SJCRH30 (cell line): ENCODE data around the gene ZMYND8. TPM values are rescaled to one million over a fixed set of nuclear protein-coding genes. Genes with fewer than 3 reads are reported as not detected.
"Not testable (repeated sequence)": the region's sequence is repeated elsewhere in the genome, so short reads cannot be mapped to it uniquely, and the experiment has no call there.

Experiments
- DNase-seq, 2 experiments: peaks; one replicate each; pipeline ENCODE4 v3.0.0-alpha.2; 2015 to 2020
- H3K27ac ChIP-seq: fragments of 250-450 bp; sonication (Bioruptor Pico); 2 replicates; pipeline ENCODE4 v1.5.1; 2020; ENCODE audit warnings: mild to moderate bottlenecking, moderate library complexity
- H3K27me3 ChIP-seq: fragments of 250-450 bp; sonication (Bioruptor Pico); 2 replicates; pipeline ENCODE4 v1.5.1; 2020; ENCODE audit warnings: mild to moderate bottlenecking, moderate library complexity
- H3K36me3 ChIP-seq: fragments of 250-450 bp; sonication (Bioruptor Pico); 2 replicates; pipeline ENCODE4 v1.5.1; 2020; ENCODE audit warnings: mild to moderate bottlenecking, moderate library complexity
- H3K4me1 ChIP-seq: fragments of 250-450 bp; sonication (Bioruptor Pico); 2 replicates; pipeline ENCODE4 v1.5.1; 2020; ENCODE audit warnings: mild to moderate bottlenecking, moderate library complexity
- H3K4me3 ChIP-seq: fragments of 250-450 bp; sonication (Bioruptor Pico); 2 replicates; pipeline ENCODE4 v1.5.1; 2020; ENCODE audit warnings: mild to moderate bottlenecking, moderate library complexity
- H3K9me3 ChIP-seq: fragments of 250-450 bp; sonication (Bioruptor Pico); replicated peaks from 2 replicates; pipeline ENCODE4 v1.5.1; 2020; ENCODE audit warnings: mild to moderate bottlenecking, moderate library complexity
- total RNA-seq: library from RNA; depleted of rRNA; stranded (reverse); fragments of >200 nt; shearing (Covaris generic); gene quantifications from 2 replicates; pipeline ENCODE4 v1.2.3, GENCODE V29; 2014

ZMYND8 gene
- total RNA-seq, 1 experiment from 2014 or later: 45.8 TPM

- peak overlapping the region; percentile 40 for H3K27ac ChIP-seq
Measured at GRCh38 chr20:47273591-47274235, 82.8 kb downstream of the ZMYND8 start.

GRCh38 chr20:47272893-47273590, 83.5 kb downstream of the ZMYND8 start:
- no peak overlapping the region for H3K27ac ChIP-seq
- peaks cover 34% of the 10 kb centered on the region for H3K4me1 ChIP-seq
- H3K36me3 ChIP-seq: peaks cover 53% of the 10 kb centered on the region
- no peak overlapping the region for H3K4me3 ChIP-seq
- no peaks in the 10 kb centered on the region for H3K9me3 ChIP-seq
- no peaks in the 10 kb centered on the region for H3K27me3 ChIP-seq
- peak; percentile 61 to 90 for DNase-seq

More at GRCh38 chr20:47273591-47274235, 82.8 kb downstream of the ZMYND8 start:
- Histone ChIP-seq H3K4me1 (peaks cover 34% of the 10 kb centered on the region), H3K4me3 (no peak overlapping the region), H3K27me3 (no peaks in the 10 kb centered on the region), H3K9me3 (no peaks in the 10 kb centered on the region), H3K36me3 (peaks cover 55% of the 10 kb centered on the region)
- no peak for DNase-seq

- Histone ChIP-seq H3K27ac (no peak overlapping the region), H3K9me3 (no peaks in the 10 kb centered on the region), H3K27me3 (no peaks in the 10 kb centered on the region), H3K36me3 (peaks cover 50% of the 10 kb centered on the region), H3K4me1 (peaks cover 17% of the 10 kb centered on the region), H3K4me3 (no peak overlapping the region)
- DNase-seq: no peak
Measured at GRCh38 chr20:47271046-47271615, 85.4 kb downstream of the ZMYND8 start.

DNA sequence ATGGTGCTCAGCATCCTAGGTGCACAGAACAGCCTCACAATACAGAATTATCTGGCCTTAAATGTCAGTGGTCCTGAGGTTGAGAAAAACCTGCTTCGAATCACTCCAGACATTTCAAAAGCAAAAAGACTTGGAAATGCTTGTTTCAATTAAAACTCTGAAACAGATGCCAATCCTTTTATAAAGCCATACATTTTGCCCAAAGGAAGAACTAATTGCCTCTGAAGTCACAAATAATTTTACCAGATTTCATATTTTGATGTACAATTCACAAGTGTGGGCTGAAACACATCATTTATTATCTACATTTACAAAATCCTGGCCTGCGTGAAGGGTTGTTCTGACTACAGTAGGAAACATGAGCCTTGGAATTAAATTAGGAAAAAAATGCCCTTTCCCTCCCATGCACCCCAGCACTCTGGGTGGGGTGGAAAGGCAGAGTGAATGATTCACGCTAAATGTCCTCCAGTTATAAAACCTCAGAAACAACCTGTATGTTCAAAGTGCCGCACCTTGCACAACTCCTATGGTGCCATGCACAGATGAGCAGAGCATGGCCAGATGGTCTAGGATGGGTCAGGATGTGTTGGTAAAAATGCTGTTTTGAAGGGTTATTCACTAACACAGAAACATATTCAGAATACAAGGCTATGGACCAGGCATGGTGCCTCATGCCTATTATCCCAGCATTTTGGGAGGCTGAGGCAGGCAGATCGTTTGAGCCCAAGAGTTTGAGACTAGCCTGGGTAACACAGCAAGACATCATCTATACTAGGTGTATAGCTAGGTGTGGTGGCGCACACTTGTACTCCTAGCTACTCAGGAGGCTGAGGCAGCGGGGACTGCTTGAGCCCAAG, 87.0 kb downstream of the ZMYND8 start:
- H3K27ac ChIP-seq: no peak overlapping the region
- H3K27me3 ChIP-seq: no peaks in the 10 kb centered on the region

GRCh38 chr20:47267621-47268020, 88.9 kb downstream of the ZMYND8 start:
- Histone ChIP-seq H3K4me1 (peaks cover 3% of the 10 kb centered on the region), H3K27me3 (no peaks in the 10 kb centered on the region), H3K9me3 (no peaks in the 10 kb centered on the region), H3K4me3 (no peak overlapping the region), H3K36me3 (peaks cover 50% of the 10 kb centered on the region), H3K27ac (no peak overlapping the region)
- no peak for DNase-seq

More for the DNA sequence above, 87.0 kb downstream of the ZMYND8 start:
- Histone ChIP-seq H3K9me3 (no peaks in the 10 kb centered on the region), H3K4me1 (peaks cover 11% of the 10 kb centered on the region), H3K4me3 (no peak overlapping the region), H3K36me3 (peaks cover 52% of the 10 kb centered on the region)
- no peak for DNase-seq

- H3K4me1 ChIP-seq: peaks cover 3% of the 10 kb centered on the region
- H3K4me3 ChIP-seq: no peak overlapping the region
- H3K36me3 ChIP-seq: peaks cover 51% of the 10 kb centered on the region
- no peaks in the 10 kb centered on the region for H3K27me3 ChIP-seq
- DNase-seq: no peak
- H3K9me3 ChIP-seq: no peaks in the 10 kb centered on the region
- H3K27ac ChIP-seq: no peak overlapping the region
Measured at GRCh38 chr20:47266847-47267515, 89.5 kb downstream of the ZMYND8 start.

- Histone ChIP-seq H3K27me3 (no peaks in the 10 kb centered on the region), H3K9me3 (no peaks in the 10 kb centered on the region), H3K27ac (no peak overlapping the region), H3K4me1 (peaks cover 3% of the 10 kb centered on the region), H3K4me3 (no peak overlapping the region), H3K36me3 (peaks cover 53% of the 10 kb centered on the region)
- no peak for DNase-seq
Measured at GRCh38 chr20:47265984-47266383, 90.5 kb downstream of the ZMYND8 start.

- no peak overlapping the region for H3K27ac ChIP-seq
- no peaks in the 10 kb centered on the region for H3K27me3 ChIP-seq
- peaks cover 3% of the 10 kb centered on the region for H3K4me1 ChIP-seq
- H3K36me3 ChIP-seq: peaks cover 60% of the 10 kb centered on the region
- H3K4me3 ChIP-seq: no peak overlapping the region
- no peaks in the 10 kb centered on the region for H3K9me3 ChIP-seq
- no peak for DNase-seq
Measured at GRCh38 chr20:47265214-47265613, 91.3 kb downstream of the ZMYND8 start.

DNA sequence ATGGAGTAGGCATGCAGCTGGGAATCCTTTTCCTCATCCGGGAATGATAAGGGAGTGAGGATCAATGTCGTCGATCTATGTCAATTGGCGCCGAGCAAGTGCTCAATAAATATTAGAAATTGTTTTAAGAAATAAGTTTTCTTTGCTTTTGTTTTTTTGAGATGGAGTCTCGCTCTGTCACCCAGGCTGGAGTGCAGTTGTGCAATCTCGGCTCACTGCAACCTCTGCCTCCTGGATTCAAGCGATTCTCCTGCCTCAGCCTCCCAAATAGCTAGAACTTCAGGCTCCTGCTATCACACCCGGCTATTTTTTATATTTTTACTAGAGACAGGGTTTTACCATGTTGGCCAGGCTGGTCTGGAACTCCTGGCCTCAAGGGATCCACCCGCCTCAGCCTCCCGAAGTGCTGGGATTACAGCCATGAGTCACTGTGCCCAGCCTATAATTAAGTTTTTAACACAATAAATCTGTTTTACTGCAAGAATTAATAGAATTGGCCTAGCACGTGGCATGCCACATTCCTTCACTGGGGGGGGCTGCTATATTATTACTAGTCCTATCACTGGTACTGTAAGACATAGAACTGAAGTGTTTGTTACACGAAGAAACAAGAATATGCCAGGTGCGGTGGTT, 92.2 kb downstream of the ZMYND8 start:
- H3K36me3 ChIP-seq: peaks cover 59% of the 10 kb centered on the region
- DNase-seq, H3K27me3 ChIP-seq: not testable (repeated sequence)

GRCh38 chr20:47263465-47264084, 92.9 kb downstream of the ZMYND8 start:
- Histone ChIP-seq H3K36me3 (peaks cover 52% of the 10 kb centered on the region), H3K27me3 (no peaks in the 10 kb centered on the region), H3K4me1 (peaks cover 3% of the 10 kb centered on the region), H3K27ac (no peak overlapping the region), H3K4me3 (no peak overlapping the region), H3K9me3 (no peaks in the 10 kb centered on the region)
- peak in 1 of 2 experiments; percentile 38 for DNase-seq

More for the DNA sequence above, 92.2 kb downstream of the ZMYND8 start:
- not testable (repeated sequence) for H3K4me1 ChIP-seq, H3K9me3 ChIP-seq, H3K4me3 ChIP-seq, H3K27ac ChIP-seq

- Histone ChIP-seq H3K4me3 (no peak overlapping the region), H3K27ac (peak overlapping the region; percentile 3; the same call in 1 of the 2 replicates), H3K4me1 (peaks cover 3% of the 10 kb centered on the region), H3K27me3 (no peaks in the 10 kb centered on the region), H3K36me3 (peaks cover 50% of the 10 kb centered on the region), H3K9me3 (no peaks in the 10 kb centered on the region)
- DNase-seq: peak in 1 of 2 experiments; percentile 27
Measured at GRCh38 chr20:47263080-47263464, 93.4 kb downstream of the ZMYND8 start.

DNA sequence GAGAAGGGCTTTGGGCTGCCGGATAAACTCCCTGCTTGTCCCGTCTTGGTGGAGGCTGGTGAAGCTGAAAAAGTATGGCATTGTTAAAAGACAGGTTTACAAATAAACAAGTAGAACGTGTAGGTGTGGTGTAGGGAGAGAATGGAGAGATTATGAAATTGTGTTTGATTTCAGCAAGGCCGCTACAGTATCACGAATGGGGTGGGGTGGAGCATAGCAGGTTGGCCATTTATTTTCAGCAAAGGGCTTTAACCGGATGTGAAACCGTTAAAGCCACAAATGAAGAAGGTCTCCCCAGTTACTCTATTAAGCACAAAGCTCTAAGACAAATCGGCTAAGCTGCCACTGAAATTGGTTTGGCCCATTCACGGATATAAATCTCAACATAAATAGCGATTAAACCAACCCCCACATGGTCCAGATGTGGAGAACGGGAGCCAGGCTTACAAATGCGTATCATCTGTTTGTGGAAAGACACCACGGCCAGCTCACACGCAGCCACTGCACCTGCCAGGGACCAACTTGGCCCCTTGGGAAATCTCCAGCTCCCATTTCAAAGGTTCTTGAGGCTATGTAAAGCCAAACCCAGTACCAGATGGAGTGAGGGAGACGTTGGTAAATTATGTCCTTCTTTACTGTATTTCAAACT, 94.0 kb downstream of the ZMYND8 start:
- H3K27ac ChIP-seq: peak overlapping the region; percentile 3; the same call in 1 of the 2 replicates
- peak; percentile 65 to 78 for DNase-seq

GRCh38 chr20:47262008-47262364, 94.5 kb downstream of the ZMYND8 start:
- H3K36me3 ChIP-seq: peaks cover 49% of the 10 kb centered on the region
- no peaks in the 10 kb centered on the region for H3K9me3 ChIP-seq
- H3K4me1 ChIP-seq: peaks cover 3% of the 10 kb centered on the region
- DNase-seq: no peak
- no peaks in the 10 kb centered on the region for H3K27me3 ChIP-seq
- H3K27ac ChIP-seq: no peak overlapping the region
- H3K4me3 ChIP-seq: no peak overlapping the region

More for the DNA sequence above, 94.0 kb downstream of the ZMYND8 start:
- H3K4me1 ChIP-seq: peaks cover 3% of the 10 kb centered on the region
- H3K36me3 ChIP-seq: peaks cover 50% of the 10 kb centered on the region
- H3K4me3 ChIP-seq: no peak overlapping the region
- H3K27me3 ChIP-seq: no peaks in the 10 kb centered on the region
- no peaks in the 10 kb centered on the region for H3K9me3 ChIP-seq
